Measurements from ENCODE around the gene ZGPAT. TPM values are rescaled to one million over a fixed set of nuclear protein-coding genes. Genes with fewer than 3 reads are reported as not detected.
A peak's percentile ranks its signal among the peaks of the same experiment; 100 is the strongest.

The ZGPAT gene
- total RNA-seq, 1 experiment from 2014 or later, result 69.3 TPM

DNA sequence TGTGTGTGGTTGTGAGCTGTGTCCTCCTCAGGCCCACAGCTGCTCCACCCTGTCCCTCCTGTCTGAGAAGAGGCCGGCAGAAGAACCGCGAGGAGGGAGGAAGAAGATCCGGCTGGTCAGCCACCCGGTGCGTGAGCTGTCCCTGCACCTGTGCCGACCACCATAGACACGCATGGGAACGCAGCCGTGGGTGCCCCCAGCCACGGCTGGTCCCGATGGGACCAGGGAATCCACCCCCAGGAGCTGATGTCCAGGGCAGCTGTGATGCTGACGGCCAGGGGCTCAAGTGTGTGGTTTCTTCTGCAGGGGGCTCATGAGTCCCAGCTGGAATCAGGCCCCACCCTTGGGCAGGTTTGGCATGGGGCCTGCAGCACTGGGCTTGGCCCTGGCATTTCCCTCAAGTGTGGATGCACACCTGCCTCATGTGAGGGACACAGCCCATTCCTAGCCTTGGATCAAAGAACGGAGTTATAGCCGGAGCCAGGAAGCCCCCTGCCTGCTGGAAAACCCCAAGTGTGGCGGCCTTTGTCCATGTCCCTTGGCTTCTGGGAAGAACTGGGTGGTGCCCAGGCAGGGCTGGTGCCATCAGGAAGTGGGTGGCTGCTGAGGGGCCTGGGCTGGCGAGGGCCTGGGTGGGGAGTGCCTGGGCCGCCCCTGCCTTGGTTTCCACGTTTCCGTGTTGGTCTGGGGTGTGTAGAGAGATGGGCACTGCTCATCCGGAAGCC lies 16.0 kb upstream of the ZGPAT start:
- Mint-ChIP-seq H3K4me1 (ENCODE audit: low read depth, unreplicated experiment) (no peaks in the 10 kb centered on the region), H3K36me3 (ENCODE audit: insufficient read depth, unreplicated experiment) (peaks cover 93% of the 10 kb centered on the region), H3K4me3 (ENCODE audit: unreplicated experiment) (peak overlapping the region; percentile 18), H3K9me3 (ENCODE audit: unreplicated experiment) (no peaks in the 10 kb centered on the region), H3K27ac (ENCODE audit: unreplicated experiment) (peak overlapping the region; percentile 94), H3K27me3 (ENCODE audit: insufficient read depth, unreplicated experiment) (peaks cover 2% of the 10 kb centered on the region)
- BruUV-seq (replicated peaks), result no TSS peak
- CTCF ChIA-PET, result interaction anchor here (1.2 kb wide), 1 partner anchor 34 kb away, joined by 3 read pairs; the partner anchor contains the start of gene RTEL1
- peaks cover 3% of the 10 kb centered on the region; the same call in 1 of the 2 replicates for H3K9me3 ChIP-seq
- intact Hi-C loops (cut with micrococcal nuclease; ENCODE audit: unreplicated experiment), result loop anchor here (5.0 kb wide), 1 partner anchor 155 kb away; the partner anchor contains the start of gene PTK6
- peaks cover 12% of the 10 kb centered on the region for H3K4me1 ChIP-seq
- no peak overlapping the region for H3K4me3 ChIP-seq (ENCODE audit: low read depth, low read length)
- H3K36me3 ChIP-seq (ENCODE audit: control insufficient read depth, insufficient read depth, low read length), result no peaks in the 10 kb centered on the region; the same call in 1 of the 2 replicates
- TF ChIP-seq, protein P1, sequence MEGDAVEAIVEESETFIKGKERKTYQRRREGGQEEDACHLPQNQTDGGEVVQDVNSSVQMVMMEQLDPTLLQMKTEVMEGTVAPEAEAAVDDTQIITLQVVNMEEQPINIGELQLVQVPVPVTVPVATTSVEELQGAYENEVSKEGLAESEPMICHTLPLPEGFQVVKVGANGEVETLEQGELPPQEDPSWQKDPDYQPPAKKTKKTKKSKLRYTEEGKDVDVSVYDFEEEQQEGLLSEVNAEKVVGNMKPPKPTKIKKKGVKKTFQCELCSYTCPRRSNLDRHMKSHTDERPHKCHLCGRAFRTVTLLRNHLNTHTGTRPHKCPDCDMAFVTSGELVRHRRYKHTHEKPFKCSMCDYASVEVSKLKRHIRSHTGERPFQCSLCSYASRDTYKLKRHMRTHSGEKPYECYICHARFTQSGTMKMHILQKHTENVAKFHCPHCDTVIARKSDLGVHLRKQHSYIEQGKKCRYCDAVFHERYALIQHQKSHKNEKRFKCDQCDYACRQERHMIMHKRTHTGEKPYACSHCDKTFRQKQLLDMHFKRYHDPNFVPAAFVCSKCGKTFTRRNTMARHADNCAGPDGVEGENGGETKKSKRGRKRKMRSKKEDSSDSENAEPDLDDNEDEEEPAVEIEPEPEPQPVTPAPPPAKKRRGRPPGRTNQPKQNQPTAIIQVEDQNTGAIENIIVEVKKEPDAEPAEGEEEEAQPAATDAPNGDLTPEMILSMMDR (IDR thresholded peaks at IDR 0.05; ENCODE audit: insufficient read depth in 1 of 2, low read depth in 1 of 2, low read length in 1 of 2, severe bottlenecking in 1 of 2, unreplicated experiment in 1 of 2), result no peak
- no peaks in the 10 kb centered on the region for H3K27me3 ChIP-seq (replicated peaks; ENCODE audit: control insufficient read depth, insufficient read depth, low read length)
- POLR2A ChIA-PET, result interaction anchor here (0.6 kb wide), 1 partner anchor 37 kb away, joined by 3 read pairs; no protein-coding TSS in a partner anchor
- DNase-seq, result no peak

DNA sequence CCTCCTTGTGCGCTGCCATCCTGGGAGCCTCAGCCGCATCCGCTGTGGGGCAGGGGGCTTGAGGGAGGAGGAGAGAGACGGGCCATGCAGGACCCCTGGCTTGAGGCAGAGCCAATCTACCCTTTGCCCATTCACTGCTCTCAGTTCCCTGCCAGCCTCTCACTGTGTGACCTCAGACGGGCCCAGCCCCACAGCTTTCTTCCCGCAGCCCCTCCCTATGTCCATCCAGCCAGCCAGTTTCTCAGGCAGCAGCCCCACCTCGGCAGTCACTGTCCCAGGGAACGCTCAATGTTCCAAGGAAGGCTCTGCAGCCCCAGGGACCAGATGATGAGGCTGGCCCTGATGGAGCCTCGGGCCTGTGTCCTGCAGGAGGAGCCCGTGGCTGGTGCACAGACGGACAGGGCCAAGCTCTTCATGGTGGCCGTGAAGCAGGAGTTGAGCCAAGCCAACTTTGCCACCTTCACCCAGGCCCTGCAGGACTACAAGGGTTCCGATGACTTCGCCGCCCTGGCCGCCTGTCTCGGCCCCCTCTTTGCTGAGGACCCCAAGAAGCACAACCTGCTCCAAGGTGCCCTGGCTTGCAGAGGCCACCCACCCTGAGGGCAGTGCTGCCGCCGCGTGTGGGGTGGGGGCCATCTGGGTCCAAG lies 15.3 kb upstream of the ZGPAT start:
- TF ChIP-seq, protein P1 (IDR thresholded peaks at IDR 0.05; ENCODE audit: insufficient read depth in 1 of 2, low read depth in 1 of 2, low read length in 1 of 2, severe bottlenecking in 1 of 2, unreplicated experiment in 1 of 2), result no peak
- POLR2A ChIA-PET, result interaction anchor here (0.6 kb wide), 1 partner anchor 37 kb away, joined by 3 read pairs; no protein-coding TSS in a partner anchor
- peak overlapping the region; percentile 94 for H3K27ac Mint-ChIP-seq (ENCODE audit: unreplicated experiment)
- H3K36me3 ChIP-seq (ENCODE audit: control insufficient read depth, insufficient read depth, low read length), result no peaks in the 10 kb centered on the region; the same call in 1 of the 2 replicates
- peaks cover 3% of the 10 kb centered on the region; the same call in 1 of the 2 replicates for H3K9me3 ChIP-seq
- intact Hi-C loops (cut with micrococcal nuclease; ENCODE audit: unreplicated experiment), result loop anchor here (5.0 kb wide), 1 partner anchor 155 kb away; the partner anchor contains the start of gene PTK6
- peak in 1 of 2 experiments; percentile 66 for DNase-seq
- peaks cover 93% of the 10 kb centered on the region for H3K36me3 Mint-ChIP-seq (ENCODE audit: insufficient read depth, unreplicated experiment)
- no peaks in the 10 kb centered on the region for H3K9me3 Mint-ChIP-seq (ENCODE audit: unreplicated experiment)
- peaks cover 5% of the 10 kb centered on the region for H3K4me1 Mint-ChIP-seq (ENCODE audit: low read depth, unreplicated experiment)
- no peak overlapping the region for H3K4me3 ChIP-seq (ENCODE audit: low read depth, low read length)
- H3K27me3 Mint-ChIP-seq (ENCODE audit: insufficient read depth, unreplicated experiment), result peaks cover 2% of the 10 kb centered on the region
- peak overlapping the region; percentile 18 for H3K4me3 Mint-ChIP-seq (ENCODE audit: unreplicated experiment)
- H3K27me3 ChIP-seq (replicated peaks; ENCODE audit: control insufficient read depth, insufficient read depth, low read length), result no peaks in the 10 kb centered on the region
- peaks cover 12% of the 10 kb centered on the region for H3K4me1 ChIP-seq
- no TSS peak for BruUV-seq (replicated peaks)
- CTCF ChIA-PET, result interaction anchor here (1.2 kb wide), 1 partner anchor 34 kb away, joined by 3 read pairs; the partner anchor contains the start of gene RTEL1

DNA sequence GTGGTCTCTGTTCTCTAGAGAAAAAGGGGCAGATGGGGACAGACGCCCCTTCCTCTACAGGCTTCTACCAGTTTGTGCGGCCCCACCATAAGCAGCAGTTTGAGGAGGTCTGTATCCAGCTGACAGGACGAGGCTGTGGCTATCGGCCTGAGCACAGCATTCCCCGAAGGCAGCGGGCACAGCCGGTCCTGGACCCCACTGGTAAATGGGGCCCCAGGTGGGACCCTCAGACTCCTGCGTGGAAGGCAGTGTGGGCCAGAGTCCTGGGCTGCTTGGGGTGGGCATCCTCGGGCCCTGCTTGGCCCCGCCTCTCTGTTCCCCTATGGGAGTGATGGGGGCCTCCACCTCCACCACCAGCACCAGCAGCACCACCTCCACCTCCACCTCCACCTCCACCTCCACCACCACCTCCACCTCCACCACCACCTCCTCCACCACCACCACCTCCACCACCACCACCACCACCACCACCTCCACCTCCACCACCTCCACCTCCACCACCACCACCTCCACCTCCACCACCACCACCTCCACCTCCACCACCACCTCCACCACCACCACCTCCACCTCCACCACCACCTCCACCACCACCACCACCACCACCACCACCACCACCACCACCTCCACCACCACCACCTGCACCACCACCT lies 14.6 kb upstream of the ZGPAT start:
- H3K36me3 Mint-ChIP-seq (ENCODE audit: insufficient read depth, unreplicated experiment), result peaks cover 93% of the 10 kb centered on the region
- H3K27ac Mint-ChIP-seq (ENCODE audit: unreplicated experiment), result peak overlapping the region; percentile 94
- peaks cover 2% of the 10 kb centered on the region for H3K27me3 Mint-ChIP-seq (ENCODE audit: insufficient read depth, unreplicated experiment)
- no peaks in the 10 kb centered on the region for H3K9me3 Mint-ChIP-seq (ENCODE audit: unreplicated experiment)
- ChIA-PET CTCF (interaction anchor here (0.8 to 1.2 kb wide), 2 partner anchors 35 to 155 kb away, joined by 3 read pairs; partner anchors contain the start of gene RTEL1), POLR2A (no interaction called here)
- no peaks in the 10 kb centered on the region; the same call in 1 of the 2 replicates for H3K36me3 ChIP-seq (ENCODE audit: control insufficient read depth, insufficient read depth, low read length)
- H3K4me1 ChIP-seq, result peaks cover 12% of the 10 kb centered on the region
- TF ChIP-seq, protein P1 (IDR thresholded peaks at IDR 0.05; ENCODE audit: insufficient read depth in 1 of 2, low read depth in 1 of 2, low read length in 1 of 2, severe bottlenecking in 1 of 2, unreplicated experiment in 1 of 2), result no peak
- BruUV-seq (replicated peaks), result no TSS peak
- peaks cover 11% of the 10 kb centered on the region for H3K4me1 Mint-ChIP-seq (ENCODE audit: low read depth, unreplicated experiment)
- peak in 1 of 2 experiments; percentile 34 for DNase-seq
- intact Hi-C loops (cut with micrococcal nuclease; ENCODE audit: unreplicated experiment), result loop anchor here (5.0 kb wide), 1 partner anchor 156 kb away; the partner anchor contains the start of gene PTK6
- H3K4me3 Mint-ChIP-seq (ENCODE audit: unreplicated experiment), result peak overlapping the region; percentile 66
- no peak overlapping the region for H3K4me3 ChIP-seq (ENCODE audit: low read depth, low read length)
- peaks cover 3% of the 10 kb centered on the region; the same call in 1 of the 2 replicates for H3K9me3 ChIP-seq
- H3K27me3 ChIP-seq (replicated peaks; ENCODE audit: control insufficient read depth, insufficient read depth, low read length), result no peaks in the 10 kb centered on the region

All from Caco-2 (cell line).